ENCODE data around the gene PTPRD. TPM values are rescaled to one million over a fixed set of nuclear protein-coding genes. Genes with fewer than 3 reads are reported as not detected.

Gene PTPRD
- total RNA-seq, 1 experiment from 2014 or later, result not detected

GRCh38 chr9:9612755-9613154 lies 1000.0 kb downstream of the PTPRD start:
- in situ Hi-C loops (cut with HindIII; ENCODE audit: low pct_unique_long_range_greater_than_20kb, low sequenced_read_pairs) (no loop called here), intact Hi-C loops (cut with micrococcal nuclease; ENCODE audit: unreplicated experiment) (no loop called here)
- no peak for ATAC-seq
- ChIA-PET CTCF (no interaction called here), POLR2A (no interaction called here)
- H3K4me1 ChIP-seq (ENCODE audit: control insufficient read depth, insufficient read depth, low read length), result no peaks in the 10 kb centered on the region
- H3K36me3 ChIP-seq (ENCODE audit: control insufficient read depth, insufficient read depth, low read length), result no peaks in the 10 kb centered on the region
- no TSS peak for BruUV-seq (replicated peaks)
- DNase-seq (ENCODE audit: low read depth, low spot score), result no peak
- H3K27me3 ChIP-seq (ENCODE audit: control insufficient read depth, insufficient read depth, low read length), result no peaks in the 10 kb centered on the region
- TF ChIP-seq POLR2AphosphoS5 (IDR thresholded peaks at IDR 0.05; ENCODE audit: low read depth, low read length) (no peak), SIN3A (IDR thresholded peaks at IDR 0.05; ENCODE audit: borderline replicate concordance, insufficient read depth, low read depth, low read length) (no peak), REST (IDR thresholded peaks at IDR 0.05; ENCODE audit: insufficient read depth in 1 of 2, low read depth in 2 of 2, low read length in 1 of 2) (no peak), CTCF (IDR thresholded peaks at IDR 0.05) (no peak), TCF7L2 (IDR thresholded peaks at IDR 0.05; ENCODE audit: low read depth, low read length) (no peak)
- H3K4me3 ChIP-seq (ENCODE audit: low read depth in 2 of 2, low read length in 2 of 2), result no peak overlapping the region
- no peak overlapping the region for H3K27ac ChIP-seq (ENCODE audit: low read length)
- H3K9me3 ChIP-seq (ENCODE audit: control insufficient read depth, insufficient read depth, low read depth, low read length), result no peaks in the 10 kb centered on the region

GRCh38 chr9:9612270-9612669 lies 1000.5 kb downstream of the PTPRD start:
- no TSS peak for BruUV-seq (replicated peaks)
- intact Hi-C loops (cut with micrococcal nuclease; ENCODE audit: unreplicated experiment) (no loop called here), in situ Hi-C loops (cut with HindIII; ENCODE audit: low pct_unique_long_range_greater_than_20kb, low sequenced_read_pairs) (no loop called here)
- no peak for ATAC-seq
- no peak overlapping the region for H3K27ac ChIP-seq (ENCODE audit: low read length)
- no peaks in the 10 kb centered on the region for H3K36me3 ChIP-seq (ENCODE audit: control insufficient read depth, insufficient read depth, low read length)
- TF ChIP-seq POLR2AphosphoS5 (IDR thresholded peaks at IDR 0.05; ENCODE audit: low read depth, low read length) (no peak), TCF7L2 (IDR thresholded peaks at IDR 0.05; ENCODE audit: low read depth, low read length) (no peak), REST (IDR thresholded peaks at IDR 0.05; ENCODE audit: insufficient read depth in 1 of 2, low read depth in 2 of 2, low read length in 1 of 2) (no peak), CTCF (IDR thresholded peaks at IDR 0.05) (no peak), SIN3A (IDR thresholded peaks at IDR 0.05; ENCODE audit: borderline replicate concordance, insufficient read depth, low read depth, low read length) (no peak)
- no peaks in the 10 kb centered on the region for H3K9me3 ChIP-seq (ENCODE audit: control insufficient read depth, insufficient read depth, low read depth, low read length)
- H3K4me1 ChIP-seq (ENCODE audit: control insufficient read depth, insufficient read depth, low read length), result no peaks in the 10 kb centered on the region
- CTCF ChIA-PET, result no interaction called here
- no peaks in the 10 kb centered on the region for H3K27me3 ChIP-seq (ENCODE audit: control insufficient read depth, insufficient read depth, low read length)
- POLR2A ChIA-PET, result no interaction called here
- H3K4me3 ChIP-seq (ENCODE audit: low read depth in 2 of 2, low read length in 2 of 2), result no peak overlapping the region
- no peak for DNase-seq (ENCODE audit: low read depth, low spot score)
